ENCODE results near the gene COL25A1. TPM values are rescaled to one million over a fixed set of nuclear protein-coding genes. Genes with fewer than 3 reads are reported as not detected.

Gene COL25A1
- total and polyA plus RNA-seq, 2 donors, result 0.75 to 1.5 TPM

DNA sequence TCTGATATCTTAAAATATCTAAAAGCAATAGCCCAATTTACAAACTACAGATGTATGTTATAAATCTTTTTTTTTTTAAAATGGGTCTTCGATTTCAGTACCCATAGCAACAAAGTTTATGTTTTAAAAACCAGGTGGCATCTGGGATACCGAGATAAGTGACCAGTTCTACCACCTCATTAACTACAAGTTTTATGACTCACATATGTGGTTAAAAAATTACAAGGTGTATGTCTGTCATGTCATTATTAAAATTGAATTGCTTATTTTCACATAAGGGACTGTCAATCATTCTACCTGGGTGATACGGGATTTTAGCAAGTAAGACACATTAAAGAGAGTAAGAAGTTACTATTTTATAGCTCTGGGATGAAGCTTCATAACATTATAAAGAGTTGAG, 347.6 kb downstream of the COL25A1 start:
- 96% methylated on average over 3 of the region's 3 CpGs for WGBS
- no peak for DNase-seq (ENCODE audit: low read depth in 6 of 9, low spot score in 9 of 9)
- Histone ChIP-seq H3K4me1 (ENCODE audit: control insufficient read depth in 2 of 2, insufficient read depth in 2 of 2, low read length in 2 of 2) (no peaks in the 10 kb centered on the region), H3K27ac (ENCODE audit: low read depth in 1 of 2, low read length in 1 of 2) (no peak overlapping the region), H3K36me3 (ENCODE audit: control insufficient read depth in 2 of 2, insufficient read depth in 2 of 2, low read length in 1 of 2) (no peaks in the 10 kb centered on the region), H3K27me3 (ENCODE audit: control insufficient read depth in 2 of 2, insufficient read depth in 1 of 2, low read length in 1 of 2) (no peaks in the 10 kb centered on the region), H3K4me3 (ENCODE audit: low read length in 2 of 2) (no peak overlapping the region), H3K9me3 (ENCODE audit: control insufficient read depth in 2 of 2, insufficient read depth in 1 of 2, low read length in 1 of 2) (no peaks in the 10 kb centered on the region)

- H3K4me3 ChIP-seq (ENCODE audit: low read length in 2 of 2), result no peak overlapping the region
- WGBS, result 96% methylated on average over 4 of the region's 4 CpGs
- no peaks in the 10 kb centered on the region for H3K36me3 ChIP-seq (ENCODE audit: control insufficient read depth in 2 of 2, insufficient read depth in 2 of 2, low read length in 1 of 2)
- no peak for DNase-seq (ENCODE audit: low read depth in 6 of 9, low spot score in 9 of 9)
- H3K27me3 ChIP-seq (ENCODE audit: control insufficient read depth in 2 of 2, insufficient read depth in 1 of 2, low read length in 1 of 2), result no peaks in the 10 kb centered on the region
- H3K4me1 ChIP-seq (ENCODE audit: control insufficient read depth in 2 of 2, insufficient read depth in 2 of 2, low read length in 2 of 2), result no peaks in the 10 kb centered on the region
- H3K27ac ChIP-seq (ENCODE audit: low read depth in 1 of 2, low read length in 1 of 2), result no peak overlapping the region
- no peaks in the 10 kb centered on the region for H3K9me3 ChIP-seq (ENCODE audit: control insufficient read depth in 2 of 2, insufficient read depth in 1 of 2, low read length in 1 of 2)
Observed at GRCh38 chr4:108953941-108954340, 348.5 kb downstream of the COL25A1 start.

GRCh38 chr4:108950158-108950915, 352.1 kb downstream of the COL25A1 start:
- no peaks in the 10 kb centered on the region for H3K9me3 ChIP-seq (ENCODE audit: control insufficient read depth in 2 of 2, insufficient read depth in 1 of 2, low read length in 1 of 2)

DNA sequence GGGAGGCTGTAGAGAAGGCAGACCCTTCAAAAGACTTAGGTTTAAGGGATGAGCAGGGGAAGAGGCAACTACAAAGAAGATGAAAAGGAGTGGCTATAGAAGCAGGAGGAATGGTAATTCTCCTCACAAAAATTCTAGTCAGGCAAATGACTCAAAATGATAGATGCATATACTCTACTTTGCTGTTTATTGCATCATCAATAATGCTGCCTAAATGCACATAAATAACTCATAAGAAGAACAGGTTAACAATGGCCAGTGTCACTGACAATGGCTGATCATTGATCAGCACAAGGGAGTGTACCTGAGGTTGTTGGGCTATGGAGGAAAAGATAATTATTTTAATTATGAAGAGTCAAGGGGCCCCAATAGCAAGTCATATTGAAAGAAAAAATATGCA, 354.9 kb downstream of the COL25A1 start:
- Histone ChIP-seq H3K4me1 (ENCODE audit: control insufficient read depth in 2 of 2, insufficient read depth in 2 of 2, low read length in 2 of 2) (no peaks in the 10 kb centered on the region), H3K4me3 (ENCODE audit: low read length in 2 of 2) (no peak overlapping the region), H3K9me3 (ENCODE audit: control insufficient read depth in 2 of 2, insufficient read depth in 1 of 2, low read length in 1 of 2) (no peaks in the 10 kb centered on the region), H3K36me3 (ENCODE audit: control insufficient read depth in 2 of 2, insufficient read depth in 2 of 2, low read length in 1 of 2) (no peaks in the 10 kb centered on the region), H3K27ac (ENCODE audit: low read depth in 1 of 2, low read length in 1 of 2) (no peak overlapping the region), H3K27me3 (ENCODE audit: control insufficient read depth in 2 of 2, insufficient read depth in 1 of 2, low read length in 1 of 2) (no peaks in the 10 kb centered on the region)
- DNase-seq (ENCODE audit: low read depth in 6 of 9, low spot score in 9 of 9), result no peak

More at GRCh38 chr4:108950158-108950915, 352.1 kb downstream of the COL25A1 start:
- 95% methylated on average over 6 of the region's 6 CpGs for WGBS
- Histone ChIP-seq H3K27ac (ENCODE audit: low read depth in 1 of 2, low read length in 1 of 2) (no peak overlapping the region), H3K4me3 (ENCODE audit: low read length in 2 of 2) (no peak overlapping the region), H3K4me1 (ENCODE audit: control insufficient read depth in 2 of 2, insufficient read depth in 2 of 2, low read length in 2 of 2) (no peaks in the 10 kb centered on the region), H3K36me3 (ENCODE audit: control insufficient read depth in 2 of 2, insufficient read depth in 2 of 2, low read length in 1 of 2) (no peaks in the 10 kb centered on the region), H3K27me3 (ENCODE audit: control insufficient read depth in 2 of 2, insufficient read depth in 1 of 2, low read length in 1 of 2) (no peaks in the 10 kb centered on the region)
- no peak for DNase-seq (ENCODE audit: low read depth in 6 of 9, low spot score in 9 of 9)

DNA sequence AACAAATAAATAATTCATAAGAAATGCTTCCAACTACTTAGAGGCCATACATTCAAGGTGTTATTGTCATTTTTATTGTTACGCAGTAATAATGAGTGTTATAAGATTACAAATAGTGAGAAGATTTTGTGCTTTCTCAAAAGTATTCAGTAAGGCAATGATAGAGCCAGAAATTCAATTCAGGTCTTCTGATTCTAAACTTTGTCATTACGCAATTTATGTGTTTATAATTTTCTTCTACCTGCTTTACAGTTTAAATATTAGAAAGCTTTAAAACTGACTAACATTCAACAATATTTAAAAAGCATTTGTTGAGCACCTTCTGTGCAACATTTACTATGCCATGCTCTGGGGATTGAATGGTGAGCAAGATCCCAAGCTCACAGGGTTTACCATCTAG, 356.2 kb downstream of the COL25A1 start:
- H3K36me3 ChIP-seq (ENCODE audit: control insufficient read depth in 2 of 2, insufficient read depth in 2 of 2, low read length in 1 of 2), result no peaks in the 10 kb centered on the region
- DNase-seq (ENCODE audit: low read depth in 6 of 9, low spot score in 9 of 9), result no peak
- H3K27ac ChIP-seq (ENCODE audit: low read depth in 1 of 2, low read length in 1 of 2), result no peak overlapping the region
- WGBS, result 98% methylated on average over 2 of the region's 2 CpGs
- no peaks in the 10 kb centered on the region for H3K27me3 ChIP-seq (ENCODE audit: control insufficient read depth in 2 of 2, insufficient read depth in 1 of 2, low read length in 1 of 2)
- no peaks in the 10 kb centered on the region for H3K4me1 ChIP-seq (ENCODE audit: control insufficient read depth in 2 of 2, insufficient read depth in 2 of 2, low read length in 2 of 2)
- no peak overlapping the region for H3K4me3 ChIP-seq (ENCODE audit: low read length in 2 of 2)
- H3K9me3 ChIP-seq (ENCODE audit: control insufficient read depth in 2 of 2, insufficient read depth in 1 of 2, low read length in 1 of 2), result no peaks in the 10 kb centered on the region

DNA sequence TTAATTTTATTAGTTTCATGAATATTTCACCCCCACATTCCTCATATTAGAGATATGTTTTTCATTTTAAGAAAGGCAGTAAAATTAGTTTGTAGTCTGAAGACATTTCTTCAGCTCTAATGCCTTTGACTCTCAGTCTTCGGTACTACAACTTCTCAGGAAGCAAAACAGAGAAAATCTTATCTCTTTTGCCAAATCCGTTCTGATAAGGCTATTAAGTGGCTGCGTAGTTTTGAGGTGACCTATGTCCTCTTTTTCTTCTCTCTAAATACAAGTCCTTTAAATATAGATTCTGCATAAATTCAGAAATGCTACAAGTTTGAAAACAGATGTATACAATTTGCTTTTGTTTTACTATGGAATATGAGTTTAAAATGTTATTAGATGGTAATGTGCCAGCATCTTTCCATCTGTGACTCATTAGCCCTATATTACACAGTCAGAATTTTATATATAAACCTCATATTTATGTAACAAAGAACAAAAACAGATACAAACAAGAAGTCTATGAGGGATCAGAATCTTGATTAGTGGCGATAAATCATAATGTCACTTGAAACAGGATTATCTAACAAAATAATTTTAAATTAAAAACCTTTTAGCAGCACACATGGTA, 358.4 kb downstream of the COL25A1 start:
- H3K9me3 ChIP-seq (ENCODE audit: control insufficient read depth in 2 of 2, insufficient read depth in 1 of 2, low read length in 1 of 2), result no peaks in the 10 kb centered on the region
- no peaks in the 10 kb centered on the region for H3K27me3 ChIP-seq (ENCODE audit: control insufficient read depth in 2 of 2, insufficient read depth in 1 of 2, low read length in 1 of 2)
- peaks cover 0 to 7% of the 10 kb centered on the region in 2 donors for H3K4me1 ChIP-seq (ENCODE audit: control insufficient read depth in 2 of 2, insufficient read depth in 2 of 2, low read length in 2 of 2)
- WGBS, result 95% methylated on average over 4 of the region's 4 CpGs
- no peak overlapping the region for H3K4me3 ChIP-seq (ENCODE audit: low read length in 2 of 2)
- DNase-seq (ENCODE audit: low read depth in 6 of 9, low spot score in 9 of 9), result no peak
- H3K36me3 ChIP-seq (ENCODE audit: control insufficient read depth in 2 of 2, insufficient read depth in 2 of 2, low read length in 1 of 2), result no peaks in the 10 kb centered on the region
- H3K27ac ChIP-seq (ENCODE audit: low read depth in 1 of 2, low read length in 1 of 2), result no peak overlapping the region

DNA sequence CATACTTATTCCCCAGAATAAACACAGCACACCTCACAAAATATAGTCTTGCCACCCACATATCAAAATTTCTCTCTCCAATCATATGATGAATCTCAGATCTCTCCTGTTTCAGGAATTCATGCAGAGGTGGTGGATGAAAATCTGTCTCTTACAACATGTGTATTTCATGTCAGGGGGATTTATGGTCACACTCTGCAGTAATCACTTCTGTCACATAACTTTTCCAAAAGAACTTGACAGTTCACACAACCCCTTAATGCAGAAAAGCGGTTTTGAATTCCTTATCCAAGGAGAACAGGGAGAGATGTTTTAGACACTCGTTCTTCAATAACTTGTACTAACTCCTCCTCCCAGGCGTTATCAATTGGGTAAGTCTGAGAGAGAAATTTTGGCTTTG, 359.1 kb downstream of the COL25A1 start:
- Histone ChIP-seq H3K9me3 (ENCODE audit: control insufficient read depth in 2 of 2, insufficient read depth in 1 of 2, low read length in 1 of 2) (no peaks in the 10 kb centered on the region), H3K4me1 (ENCODE audit: control insufficient read depth in 2 of 2, insufficient read depth in 2 of 2, low read length in 2 of 2) (peaks cover 0 to 7% of the 10 kb centered on the region in 2 donors), H3K4me3 (ENCODE audit: low read length in 2 of 2) (no peak overlapping the region), H3K27me3 (ENCODE audit: control insufficient read depth in 2 of 2, insufficient read depth in 1 of 2, low read length in 1 of 2) (no peaks in the 10 kb centered on the region), H3K27ac (ENCODE audit: low read depth in 1 of 2, low read length in 1 of 2) (no peak overlapping the region), H3K36me3 (ENCODE audit: control insufficient read depth in 2 of 2, insufficient read depth in 2 of 2, low read length in 1 of 2) (no peaks in the 10 kb centered on the region)
- WGBS, result 98% methylated on average over 3 of the region's 3 CpGs
- no peak for DNase-seq (ENCODE audit: low read depth in 6 of 9, low spot score in 9 of 9)

- 95% methylated on average over 7 of the region's 7 CpGs for WGBS
Observed at GRCh38 chr4:108941904-108942430, 360.5 kb downstream of the COL25A1 start.

DNA sequence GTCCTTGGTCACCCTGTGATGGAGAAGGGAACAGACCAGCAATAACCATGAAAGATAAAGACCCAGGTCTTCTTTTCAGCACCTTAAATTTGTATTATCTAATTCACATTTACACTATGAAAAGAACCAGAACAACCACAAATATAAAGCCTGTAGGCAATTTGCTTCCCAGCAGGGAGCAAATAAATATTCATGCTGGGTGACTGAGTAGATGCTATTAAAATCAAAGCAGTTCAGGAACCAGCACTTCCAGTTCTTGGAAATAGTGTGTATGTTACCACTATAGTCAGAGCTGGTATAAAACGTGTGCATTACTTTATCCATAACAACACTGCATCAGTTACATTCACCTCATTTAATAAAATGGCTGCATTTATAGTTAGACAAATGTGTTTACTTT, 361.8 kb downstream of the COL25A1 start:
- Histone ChIP-seq H3K27me3 (ENCODE audit: control insufficient read depth in 2 of 2, insufficient read depth in 1 of 2, low read length in 1 of 2) (no peaks in the 10 kb centered on the region), H3K4me1 (ENCODE audit: control insufficient read depth in 2 of 2, insufficient read depth in 2 of 2, low read length in 2 of 2) (peaks cover 0 to 7% of the 10 kb centered on the region in 2 donors), H3K4me3 (ENCODE audit: low read length in 2 of 2) (no peak overlapping the region), H3K36me3 (ENCODE audit: control insufficient read depth in 2 of 2, insufficient read depth in 2 of 2, low read length in 1 of 2) (no peaks in the 10 kb centered on the region), H3K27ac (ENCODE audit: low read depth in 1 of 2, low read length in 1 of 2) (no peak overlapping the region), H3K9me3 (ENCODE audit: control insufficient read depth in 2 of 2, insufficient read depth in 1 of 2, low read length in 1 of 2) (no peaks in the 10 kb centered on the region)
- WGBS, result 50% methylated on average over 1 of the region's 1 CpG
- DNase-seq (ENCODE audit: low read depth in 6 of 9, low spot score in 9 of 9), result no peak

More at GRCh38 chr4:108941904-108942430, 360.5 kb downstream of the COL25A1 start:
- H3K27me3 ChIP-seq (ENCODE audit: control insufficient read depth in 2 of 2, insufficient read depth in 1 of 2, low read length in 1 of 2), result no peaks in the 10 kb centered on the region
- H3K4me1 ChIP-seq (ENCODE audit: control insufficient read depth in 2 of 2, insufficient read depth in 2 of 2, low read length in 2 of 2), result peaks cover 0 to 7% of the 10 kb centered on the region in 2 donors
- H3K27ac ChIP-seq (ENCODE audit: low read depth in 1 of 2, low read length in 1 of 2), result no peak overlapping the region
- no peaks in the 10 kb centered on the region for H3K36me3 ChIP-seq (ENCODE audit: control insufficient read depth in 2 of 2, insufficient read depth in 2 of 2, low read length in 1 of 2)
- H3K4me3 ChIP-seq (ENCODE audit: low read length in 2 of 2), result no peak overlapping the region
- DNase-seq (ENCODE audit: low read depth in 6 of 9, low spot score in 9 of 9), result no peak
- no peaks in the 10 kb centered on the region for H3K9me3 ChIP-seq (ENCODE audit: control insufficient read depth in 2 of 2, insufficient read depth in 1 of 2, low read length in 1 of 2)
